Tongue (tissue), 2 donors: ENCODE measurements around the gene PDIA5. TPM values are rescaled to one million over a fixed set of nuclear protein-coding genes. Genes with fewer than 3 reads are reported as not detected.

Source experiments
- DNase-seq: peaks from one replicate; pipeline ENCODE4 v3.0.0-alpha.2; 2015
- total RNA-seq: library from RNA; depleted of rRNA; stranded (reverse); fragments of >200 nt; gene quantifications from one replicate; pipeline ENCODE4 v1.2.3, GENCODE V29; 2014

Gene PDIA5
- total RNA-seq, 1 donor from 2014 or later: 18.5 TPM

DNA sequence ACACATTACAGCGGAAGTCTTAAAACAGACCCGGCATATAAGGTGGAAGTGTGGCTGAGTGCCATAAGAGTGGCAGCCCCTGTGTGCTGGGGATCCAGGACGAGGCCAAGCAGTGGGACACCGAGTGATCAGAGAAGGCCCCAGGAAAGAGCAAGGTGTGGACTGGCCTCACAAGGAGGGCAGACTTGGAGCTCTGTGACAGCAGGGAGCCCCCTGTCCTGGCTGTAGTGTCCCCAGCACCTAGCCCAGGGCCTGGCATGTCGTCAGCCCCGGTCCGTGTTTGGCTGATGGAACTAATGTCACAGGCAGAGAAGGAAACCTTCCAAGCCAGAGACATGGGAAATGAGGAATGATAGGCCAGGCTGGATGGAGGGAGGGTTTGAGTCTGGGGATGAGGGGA, 4.8 kb downstream of the PDIA5 start:
- no peak for DNase-seq

- no peak for DNase-seq
Measured at GRCh38 chr3:123072152-123072551, 5.3 kb downstream of the PDIA5 start.

DNA sequence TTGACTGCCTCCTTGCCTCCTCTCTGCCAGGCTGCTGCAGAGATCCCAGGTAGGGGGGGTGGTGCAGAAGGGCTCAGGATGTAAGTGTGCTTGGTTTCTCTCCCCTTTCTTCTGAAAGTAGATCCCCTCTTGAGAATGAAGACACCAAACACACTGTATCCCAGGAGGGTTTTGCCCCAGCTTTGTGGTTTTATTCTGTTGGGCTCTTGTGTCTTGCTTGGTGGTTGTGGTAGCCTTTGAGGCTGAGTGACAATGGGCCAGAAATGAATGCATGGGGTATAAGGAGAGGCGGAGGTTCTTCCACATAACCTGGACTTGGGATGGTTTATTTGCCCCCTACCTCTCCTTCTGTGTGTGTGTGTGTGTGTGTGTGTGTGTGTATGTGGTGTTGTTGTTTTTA, 5.7 kb downstream of the PDIA5 start:
- no peak for DNase-seq

DNA sequence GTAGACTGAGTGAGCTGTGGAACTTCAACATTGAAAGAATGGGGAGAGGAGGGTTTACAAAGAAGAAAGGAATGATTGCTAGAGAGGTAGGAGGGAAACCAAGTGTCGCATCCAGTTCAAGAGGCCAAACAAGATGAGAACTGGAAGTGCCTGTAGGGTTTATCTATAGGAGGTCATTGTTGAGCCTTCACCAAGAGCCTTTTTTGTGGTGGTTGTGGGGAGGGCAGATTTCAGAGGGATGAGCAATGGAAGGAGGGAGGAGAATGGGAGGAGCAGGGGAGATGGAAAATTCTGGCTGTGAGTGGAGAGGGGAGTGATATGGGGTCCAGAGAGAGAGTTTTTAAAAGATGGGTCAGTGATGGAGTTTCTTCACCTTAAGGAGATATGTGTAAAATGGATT, 8.5 kb downstream of the PDIA5 start:
- DNase-seq: no peak

DNA sequence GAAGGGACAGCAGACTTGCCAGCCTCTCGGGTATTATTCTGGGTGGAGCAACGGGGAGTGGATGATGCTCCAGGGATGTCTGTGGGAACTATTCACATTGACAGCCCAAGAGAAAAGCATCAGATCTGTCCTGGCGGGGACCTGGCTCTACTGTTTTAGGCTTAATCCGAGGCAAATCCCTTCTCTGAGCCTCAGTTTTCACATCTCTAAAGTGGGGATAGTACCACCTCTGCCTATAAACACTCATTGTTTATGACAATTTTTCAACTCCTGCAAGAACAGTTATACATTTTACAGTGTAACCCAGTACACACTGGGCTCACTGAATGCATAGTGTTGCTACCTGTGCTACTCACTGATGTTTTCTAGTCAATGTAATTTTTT, 9.3 kb downstream of the PDIA5 start:
- no peak for DNase-seq

DNA sequence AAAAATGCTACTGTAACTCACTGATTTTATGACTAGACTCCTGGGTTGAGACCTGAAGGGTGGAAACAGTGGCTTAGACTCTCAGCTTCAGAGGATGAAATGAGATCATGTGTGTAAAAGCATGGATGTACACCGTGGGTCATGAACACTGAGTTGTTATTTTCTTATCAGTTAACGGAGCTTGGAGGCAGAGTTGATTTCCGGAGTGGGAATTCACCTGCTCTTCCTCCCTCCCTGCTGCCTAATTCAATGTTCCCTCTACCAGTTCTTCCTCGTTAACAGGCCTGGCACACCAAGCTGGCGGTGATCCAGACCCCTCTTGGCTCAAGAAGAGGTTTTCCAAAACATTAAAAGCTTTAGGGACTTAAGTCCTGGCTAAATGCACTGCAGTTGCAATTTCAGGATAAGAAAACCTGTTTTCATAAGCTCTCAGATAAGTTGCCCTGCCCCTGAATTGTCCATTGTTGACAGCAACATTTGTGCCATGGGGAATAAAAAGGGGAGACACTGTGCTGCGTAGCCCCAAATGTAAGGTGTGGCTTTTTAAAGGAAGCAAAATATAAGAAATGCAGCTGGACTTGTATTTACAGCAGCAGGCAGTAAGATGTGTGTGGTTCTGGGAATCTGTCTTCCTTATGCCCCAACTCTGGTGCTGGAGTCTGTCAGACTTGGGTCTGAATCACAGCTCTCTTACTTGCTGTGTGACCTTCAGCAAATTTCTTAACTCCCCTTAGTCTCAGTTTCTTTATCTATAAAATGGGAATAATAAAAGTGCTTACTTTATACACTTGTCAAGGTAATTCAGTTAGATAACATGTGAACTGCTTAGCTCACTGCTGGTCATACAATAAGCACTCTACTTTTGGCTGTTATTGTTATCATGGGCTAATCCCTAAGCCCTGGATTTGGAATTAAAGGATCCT, 9.9 kb downstream of the PDIA5 start:
- DNase-seq: peak; percentile 84

DNA sequence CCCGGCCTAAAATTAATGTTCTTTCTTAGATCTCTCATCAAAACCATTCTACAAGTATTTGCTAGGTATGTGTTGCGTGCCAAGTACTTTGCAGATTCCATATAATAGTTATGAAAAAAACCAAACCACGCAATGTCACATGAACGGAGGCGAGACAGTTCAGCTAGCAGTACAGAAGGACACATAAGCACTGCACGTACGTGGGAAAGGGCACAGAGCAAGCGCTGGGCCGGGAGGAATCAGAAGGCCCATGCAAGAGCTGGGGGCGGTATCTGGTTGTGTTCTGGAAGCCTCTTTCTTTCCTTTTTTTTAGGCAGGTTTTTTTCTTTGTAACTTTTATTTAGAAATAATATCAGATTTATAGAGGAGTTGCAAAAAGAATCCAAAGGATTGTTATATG, 11.3 kb downstream of the PDIA5 start:
- DNase-seq: no peak

GRCh38 chr3:123080864-123081562, 14.2 kb downstream of the PDIA5 start:
- no peak for DNase-seq

- DNase-seq: no peak
Measured at GRCh38 chr3:123081718-123082369, 15.0 kb downstream of the PDIA5 start.

DNA sequence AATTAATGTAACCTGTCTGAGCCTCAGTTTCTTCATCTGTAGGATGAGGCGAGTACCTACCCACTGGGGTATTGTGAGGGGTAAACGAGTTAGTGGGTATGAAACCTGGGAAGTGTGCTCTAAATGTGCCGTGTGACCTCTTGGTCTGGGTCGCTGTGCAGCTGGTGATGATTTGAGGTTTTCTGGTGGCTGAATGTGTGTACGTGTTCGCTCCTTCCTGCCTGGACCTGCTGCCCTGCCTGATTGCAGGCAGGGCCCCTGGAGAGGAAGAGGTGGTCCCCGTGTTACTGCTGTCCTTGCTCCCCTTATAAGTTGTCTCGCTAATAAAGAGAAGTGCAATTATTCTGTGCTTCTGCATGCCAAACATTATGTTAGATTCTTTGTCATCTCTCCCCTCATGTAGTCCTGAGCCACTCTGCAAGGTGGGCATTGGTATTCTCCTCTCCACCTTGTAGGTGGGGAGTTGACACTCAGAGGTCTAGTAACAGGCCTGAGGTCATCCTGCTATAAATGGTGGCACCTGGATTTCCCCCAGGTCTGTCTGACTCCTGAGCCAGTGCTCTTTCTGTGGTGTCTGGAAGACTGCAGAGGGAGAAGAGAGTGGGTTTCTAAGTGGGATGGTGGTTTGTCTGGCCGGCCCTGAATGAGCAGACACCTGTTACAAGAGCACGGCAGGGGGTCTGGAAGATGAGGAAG, 15.7 kb downstream of the PDIA5 start:
- no peak for DNase-seq

GRCh38 chr3:123083383-123084124, 16.7 kb downstream of the PDIA5 start:
- DNase-seq: no peak

DNA sequence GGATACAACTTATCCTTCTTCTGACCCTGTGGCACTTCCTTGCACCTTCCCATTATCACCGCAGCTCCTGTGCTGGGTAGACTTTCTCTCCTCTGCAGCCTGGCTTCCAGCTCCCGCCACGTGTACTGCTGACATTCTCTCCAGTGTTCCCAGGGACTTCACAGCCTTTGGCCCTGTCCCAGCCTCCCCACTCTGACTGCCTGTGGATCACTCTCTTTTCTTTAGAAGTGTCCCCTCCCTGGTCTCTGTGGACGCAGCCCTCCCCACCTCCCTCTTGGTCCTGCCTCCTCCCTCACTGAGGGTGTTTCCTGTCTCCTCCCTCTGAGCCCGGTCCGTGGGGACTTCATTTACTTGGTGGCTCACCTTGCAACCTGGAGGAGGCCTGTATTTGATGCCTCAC, 17.4 kb downstream of the PDIA5 start:
- no peak for DNase-seq

GRCh38 chr3:123084738-123085237, 18.0 kb downstream of the PDIA5 start:
- DNase-seq: no peak

- no peak for DNase-seq
Measured at GRCh38 chr3:123085293-123085931, 18.6 kb downstream of the PDIA5 start.

DNA sequence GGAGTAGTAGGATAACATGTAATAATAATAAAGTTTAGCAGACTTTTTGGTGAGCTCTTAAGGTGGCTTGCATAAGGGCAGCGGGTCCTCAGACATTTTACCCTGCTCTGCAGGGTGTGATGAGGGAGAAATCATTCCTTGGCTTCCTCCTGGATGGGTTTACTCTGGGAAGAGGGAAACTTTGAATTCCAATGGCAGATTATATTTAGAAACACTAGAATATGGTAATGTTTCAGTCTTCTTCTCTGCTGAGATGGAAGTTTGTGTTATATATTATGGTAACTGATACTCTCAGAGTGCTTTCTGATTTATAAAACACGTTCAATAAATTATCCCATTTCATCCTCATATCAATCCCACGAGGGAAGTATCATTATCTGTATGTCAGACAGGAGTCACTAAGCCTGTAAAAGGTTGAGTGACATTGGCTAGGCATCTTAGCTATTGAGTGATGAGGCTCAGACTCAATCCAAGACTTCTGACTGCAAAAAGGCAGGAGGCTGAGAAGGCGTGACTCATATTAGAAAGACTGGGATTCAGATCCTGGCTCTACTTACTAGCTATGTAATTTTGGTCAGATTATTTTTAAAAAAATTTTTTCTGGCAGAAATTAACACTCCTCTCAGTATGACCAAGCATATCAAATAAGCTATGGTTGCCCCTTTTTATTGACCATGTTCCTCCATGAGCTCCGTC, 19.3 kb downstream of the PDIA5 start:
- no peak for DNase-seq

- no peak for DNase-seq
Measured at GRCh38 chr3:123088387-123088786, 21.6 kb downstream of the PDIA5 start.

DNA sequence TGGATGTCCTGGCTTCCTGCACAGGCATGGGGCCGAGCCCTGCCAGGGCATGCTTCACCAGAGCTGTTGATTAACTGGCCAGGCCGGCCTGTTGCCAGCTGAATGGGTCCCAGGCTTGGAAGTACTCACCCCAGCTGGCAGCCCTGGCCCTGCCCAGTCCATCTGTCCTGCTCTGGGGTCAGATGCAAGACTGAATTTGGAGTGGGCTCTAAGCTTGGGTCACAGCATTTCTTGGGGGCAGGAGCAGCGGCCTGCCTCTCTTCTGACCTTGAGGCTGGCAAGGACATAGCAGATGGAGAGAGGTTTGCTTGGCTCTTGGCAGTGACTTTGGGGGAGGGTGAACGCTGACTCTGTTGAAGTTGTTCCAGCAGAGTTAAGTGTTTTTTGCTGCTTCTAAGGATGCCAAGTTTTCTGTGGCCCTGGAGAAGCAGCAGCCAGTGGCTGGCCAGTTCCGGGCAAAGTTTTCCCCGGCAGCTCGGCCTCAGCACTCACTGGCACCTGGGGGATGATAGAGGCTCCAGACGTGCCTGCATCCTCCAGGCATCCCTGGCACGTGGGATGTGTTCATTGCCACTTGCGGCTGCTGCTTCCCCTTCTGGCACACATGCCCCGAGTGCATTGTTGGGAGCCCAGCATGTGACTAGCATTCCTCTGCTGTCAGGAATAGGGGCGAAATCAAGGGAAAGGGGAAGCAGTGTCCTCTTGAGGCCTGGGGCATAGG, 22.9 kb downstream of the PDIA5 start:
- peak; percentile 73 for DNase-seq

GRCh38 chr3:123090728-123091531, 24.1 kb downstream of the PDIA5 start:
- DNase-seq: no peak

- DNase-seq: no peak
Measured at GRCh38 chr3:123092243-123092642, 25.4 kb downstream of the PDIA5 start.
